Fibroblast of the conjunctiva (primary cell): Measurements from ENCODE around the gene NPSR1.
"Not testable (repeated sequence)": the region's sequence is repeated elsewhere in the genome, so short reads cannot be mapped to it uniquely, and the experiment has no call there.

Experiments
- DNase-seq: peaks from one replicate; pipeline ENCODE4 v3.0.0-alpha.2; 2010; ENCODE audit warnings: low read depth

Gene NPSR1

GRCh38 chr7:34874329-34874728 lies 216.3 kb downstream of the NPSR1 start:
- not testable (repeated sequence) for DNase-seq

GRCh38 chr7:34875481-34875880 lies 217.5 kb downstream of the NPSR1 start:
- DNase-seq, result no peak

GRCh38 chr7:34878944-34879735 lies 221.1 kb downstream of the NPSR1 start:
- DNase-seq, result not testable (repeated sequence)

GRCh38 chr7:34879871-34880270 lies 221.9 kb downstream of the NPSR1 start:
- no peak for DNase-seq

- DNase-seq, result not testable (repeated sequence)
Observed at GRCh38 chr7:34883855-34884254, 225.8 kb downstream of the NPSR1 start.

- no peak for DNase-seq
Observed at GRCh38 chr7:34886856-34887255, 228.8 kb downstream of the NPSR1 start.

- no peak for DNase-seq
Observed at GRCh38 chr7:34889951-34890350, 231.9 kb downstream of the NPSR1 start.

- no peak for DNase-seq
Observed at GRCh38 chr7:34895202-34895601, 237.2 kb downstream of the NPSR1 start.
